Activated CD8-positive, alpha-beta T cell treated with anti-CD3 and anti-CD28 coated beads for 36 hours (primary cell): ENCODE results near the gene ZC3H12A. TPM values are rescaled to one million over a fixed set of nuclear protein-coding genes. Genes with fewer than 3 reads are reported as not detected.

Experiments
- ATAC-seq: fragments of 200-7000 bp; cut with Tn5 transposase; one replicate; pipeline ENCODE4 v1.10.0; 2021; ENCODE audit warnings: mild to moderate bottlenecking, moderate library complexity
- CTCF ChIA-PET: fragments of 350-600 bp; sonication (Branson Sonifier 250); formaldehyde crosslinking; loops from one replicate; lab custom pipeline; 2021; ENCODE audit warnings: antibody characterized with exemption; lab: Charles Lee
- POLR2A ChIA-PET: fragments of 350-600 bp; sonication (Branson Sonifier 250); formaldehyde crosslinking; loops from one replicate; lab custom pipeline; 2021; ENCODE audit warnings: antibody characterized with exemption; lab: Charles Lee
- DNase-seq: peaks from one replicate; pipeline ENCODE4 v3.0.0-alpha.2; 2020
- H3K27ac Mint-ChIP-seq: one replicate; pipeline ENCODE4 v1.8.0; 2021; ENCODE audit warnings: mild to moderate bottlenecking, mixed read lengths
- H3K27me3 Mint-ChIP-seq: one replicate; pipeline ENCODE4 v1.8.0; 2021; ENCODE audit warnings: mixed read lengths
- H3K36me3 Mint-ChIP-seq: one replicate; pipeline ENCODE4 v1.8.0; 2021; ENCODE audit warnings: low read depth, mixed read lengths
- H3K4me1 Mint-ChIP-seq: one replicate; pipeline ENCODE4 v1.8.0; 2021; ENCODE audit warnings: low read depth, mixed read lengths
- H3K4me3 Mint-ChIP-seq: one replicate; pipeline ENCODE4 v1.8.0; 2021; ENCODE audit warnings: mild to moderate bottlenecking, moderate library complexity, mixed read lengths
- H3K9me3 Mint-ChIP-seq: one replicate; pipeline ENCODE4 v1.8.0; 2021; ENCODE audit warnings: mixed read lengths
- intact Hi-C: fragments of 100-400 bp; cut with micrococcal nuclease; formaldehyde crosslinking; loops from one replicate; pipeline ENCODE4 v1.10.0; 2022
- total RNA-seq, 2 experiments: library from RNA; stranded (reverse); gene quantifications; one replicate each; pipeline ENCODE4 v1.2.3, GENCODE V29; 2021
- TF ChIP-seq, protein P1 (sequence below): fragments of 200-600 bp; IDR thresholded peaks from one replicate; pipeline ENCODE4 v1.8.0; 2022; ENCODE audit warnings: antibody characterized with exemption, mild to moderate bottlenecking

ZC3H12A gene
- total RNA-seq, 2 experiments from 2014 or later, result 20.4 to 20.5 TPM

DNA sequence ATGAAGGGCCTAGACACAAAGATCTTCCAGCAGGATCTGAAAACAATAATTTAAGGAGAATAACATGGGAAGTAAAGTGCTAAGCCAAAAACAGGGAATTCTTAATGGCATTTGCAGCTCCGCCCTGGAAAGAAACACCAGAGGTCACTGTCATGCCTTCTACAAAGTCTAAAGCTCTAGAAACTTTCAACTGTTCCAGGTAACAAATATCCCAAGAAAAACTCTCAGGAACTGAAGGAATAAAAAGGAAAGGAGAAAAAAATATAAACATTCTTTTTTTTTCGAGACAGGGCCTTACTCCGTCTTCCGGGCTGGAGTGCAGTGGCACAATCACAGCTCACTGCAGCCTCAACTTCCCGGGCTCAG lies 13.2 kb downstream of the ZC3H12A start:
- no peaks in the 10 kb centered on the region for H3K9me3 Mint-ChIP-seq
- ChIA-PET POLR2A (interaction anchor here (1.2 to 3.6 kb wide), 4 partner anchors 12 to 35 kb away, joined by 3 to 45 read pairs (median 8); partner anchors contain the start of gene ZC3H12A), CTCF (interaction anchor here (0.5 to 17.7 kb wide), 29 partner anchors 9 to 204 kb away, joined by 3 to 380 read pairs (median 5); partner anchors contain the start of genes CDCA8, MEAF6, SNIP1 and ZC3H12A)
- H3K4me1 Mint-ChIP-seq, result peaks cover 13% of the 10 kb centered on the region
- DNase-seq (no peak), ATAC-seq (no peak)
- intact Hi-C loops, result loop anchor here (2.0 kb wide), 1 partner anchor 33 kb away; no protein-coding TSS in a partner anchor
- H3K27ac Mint-ChIP-seq, result peak overlapping the region; percentile 75
- H3K4me3 Mint-ChIP-seq, result no peak overlapping the region
- TF ChIP-seq, protein P1, sequence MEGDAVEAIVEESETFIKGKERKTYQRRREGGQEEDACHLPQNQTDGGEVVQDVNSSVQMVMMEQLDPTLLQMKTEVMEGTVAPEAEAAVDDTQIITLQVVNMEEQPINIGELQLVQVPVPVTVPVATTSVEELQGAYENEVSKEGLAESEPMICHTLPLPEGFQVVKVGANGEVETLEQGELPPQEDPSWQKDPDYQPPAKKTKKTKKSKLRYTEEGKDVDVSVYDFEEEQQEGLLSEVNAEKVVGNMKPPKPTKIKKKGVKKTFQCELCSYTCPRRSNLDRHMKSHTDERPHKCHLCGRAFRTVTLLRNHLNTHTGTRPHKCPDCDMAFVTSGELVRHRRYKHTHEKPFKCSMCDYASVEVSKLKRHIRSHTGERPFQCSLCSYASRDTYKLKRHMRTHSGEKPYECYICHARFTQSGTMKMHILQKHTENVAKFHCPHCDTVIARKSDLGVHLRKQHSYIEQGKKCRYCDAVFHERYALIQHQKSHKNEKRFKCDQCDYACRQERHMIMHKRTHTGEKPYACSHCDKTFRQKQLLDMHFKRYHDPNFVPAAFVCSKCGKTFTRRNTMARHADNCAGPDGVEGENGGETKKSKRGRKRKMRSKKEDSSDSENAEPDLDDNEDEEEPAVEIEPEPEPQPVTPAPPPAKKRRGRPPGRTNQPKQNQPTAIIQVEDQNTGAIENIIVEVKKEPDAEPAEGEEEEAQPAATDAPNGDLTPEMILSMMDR, result peak; percentile 25
- no peaks in the 10 kb centered on the region for H3K27me3 Mint-ChIP-seq
- H3K36me3 Mint-ChIP-seq, result peaks cover 10% of the 10 kb centered on the region

DNA sequence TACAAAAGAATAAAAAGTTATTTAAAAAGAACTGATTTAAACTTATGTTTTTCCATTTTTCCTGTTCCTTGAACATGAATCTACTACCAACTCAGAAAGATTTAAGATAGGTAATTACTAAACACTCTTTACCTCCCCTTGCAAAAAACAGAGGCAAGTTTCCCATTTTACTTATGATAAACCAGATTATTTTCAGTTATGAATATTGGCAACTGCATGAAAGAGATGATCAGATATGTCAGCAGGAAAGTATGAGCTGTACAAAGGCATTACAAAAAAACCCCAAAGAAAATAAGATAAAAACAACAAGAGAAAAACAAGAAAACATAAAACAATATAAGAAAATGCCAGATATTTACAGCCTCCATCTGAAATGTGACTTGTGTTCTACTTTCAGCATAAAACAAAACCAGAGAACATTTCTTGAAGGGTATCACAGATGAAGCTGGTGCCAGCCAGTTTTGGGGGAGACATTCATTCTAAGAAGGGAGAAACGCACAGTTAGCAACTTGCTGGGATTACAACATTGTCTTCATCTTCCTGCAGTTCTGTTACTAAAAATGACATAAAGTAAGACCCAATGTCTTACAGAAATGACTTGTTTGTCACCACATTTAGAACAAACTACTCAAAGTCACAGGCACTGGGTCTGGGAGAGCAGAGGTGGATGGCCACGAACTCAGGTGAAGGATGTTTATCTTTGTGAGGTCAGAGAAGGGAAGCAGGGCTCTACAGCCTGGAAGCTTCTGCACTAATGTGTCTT lies 19.1 kb downstream of the ZC3H12A start:
- no peak overlapping the region for H3K4me3 Mint-ChIP-seq
- no peaks in the 10 kb centered on the region for H3K9me3 Mint-ChIP-seq
- H3K27ac Mint-ChIP-seq, result peak overlapping the region; percentile 40
- peaks cover 29% of the 10 kb centered on the region for H3K36me3 Mint-ChIP-seq
- TF ChIP-seq, protein P1, result no peak
- H3K4me1 Mint-ChIP-seq, result peaks cover 15% of the 10 kb centered on the region
- CTCF ChIA-PET, result interaction anchor here (0.9 to 17.7 kb wide), 3 partner anchors 14 to 35 kb away, joined by 3 to 380 read pairs (median 4); no protein-coding TSS in a partner anchor
- POLR2A ChIA-PET, result interaction anchor here (3.1 kb wide), 1 partner anchor 15 kb away, joined by 7 read pairs; no protein-coding TSS in a partner anchor
- ATAC-seq, result peak; percentile 37
- no peaks in the 10 kb centered on the region for H3K27me3 Mint-ChIP-seq
- intact Hi-C loops, result no loop called here
- no peak for DNase-seq

DNA sequence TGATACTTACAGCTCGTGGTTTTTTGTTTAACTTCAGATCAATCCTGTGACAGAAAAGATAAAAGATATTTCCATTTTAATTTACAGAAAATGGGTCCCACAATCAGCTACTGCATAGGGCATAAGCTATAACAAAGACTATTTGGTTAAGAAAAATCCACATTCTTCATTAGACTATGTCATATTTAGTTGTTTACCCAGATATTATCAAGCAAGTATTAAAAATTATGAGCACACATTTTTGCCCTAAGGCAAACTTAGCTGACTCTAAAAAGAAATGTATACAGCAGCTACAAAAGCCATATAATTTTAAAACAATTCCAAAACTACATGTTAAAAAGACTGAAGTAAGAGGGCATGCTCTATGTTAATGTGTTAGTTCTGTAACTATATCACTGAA lies 21.5 kb downstream of the ZC3H12A start:
- ChIA-PET POLR2A (interaction anchor here (1.1 to 3.1 kb wide), 2 partner anchors 10 to 17 kb away, joined by 4 to 7 read pairs; no protein-coding TSS in a partner anchor), CTCF (interaction anchor here (1.3 to 17.7 kb wide), 3 partner anchors 9 to 37 kb away, joined by 3 to 380 read pairs (median 91); no protein-coding TSS in a partner anchor)
- TF ChIP-seq, protein P1, result no peak
- peaks cover 19% of the 10 kb centered on the region for H3K4me1 Mint-ChIP-seq
- peaks cover 25% of the 10 kb centered on the region for H3K36me3 Mint-ChIP-seq
- ATAC-seq (no peak), DNase-seq (no peak)
- H3K4me3 Mint-ChIP-seq, result no peak overlapping the region
- intact Hi-C loops, result no loop called here
- H3K9me3 Mint-ChIP-seq, result no peaks in the 10 kb centered on the region
- no peak overlapping the region for H3K27ac Mint-ChIP-seq
- H3K27me3 Mint-ChIP-seq, result no peaks in the 10 kb centered on the region

DNA sequence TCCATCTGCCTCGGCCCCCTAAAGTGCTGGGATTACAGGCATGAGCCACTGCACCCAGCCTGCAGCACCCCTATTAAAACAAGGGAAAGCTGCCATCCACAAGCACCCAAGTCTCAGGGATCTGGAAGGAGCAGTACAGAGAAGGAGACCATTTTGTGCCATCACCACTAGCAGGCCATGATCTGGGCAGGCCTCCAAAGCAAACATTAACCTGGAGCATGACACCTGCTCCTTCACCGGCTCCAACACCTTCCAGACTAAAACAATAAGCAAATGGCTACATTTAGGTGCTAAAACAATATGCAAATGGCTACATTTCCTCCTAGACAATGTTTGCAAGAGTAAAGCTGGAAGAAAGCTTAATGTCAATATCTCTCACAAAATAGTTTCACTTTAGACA lies 23.5 kb downstream of the ZC3H12A start:
- intact Hi-C loops, result no loop called here
- DNase-seq (no peak), ATAC-seq (no peak)
- ChIA-PET CTCF (interaction anchor here (0.9 to 17.7 kb wide), 5 partner anchors 11 to 181 kb away, joined by 3 to 380 read pairs (median 7); partner anchors contain the start of gene MEAF6), POLR2A (interaction anchor here (0.9 to 1.0 kb wide), 2 partner anchors 13 to 17 kb away, joined by 3 read pairs; partner anchors contain the start of gene MEAF6)
- Mint-ChIP-seq H3K36me3 (peaks cover 26% of the 10 kb centered on the region), H3K9me3 (no peaks in the 10 kb centered on the region), H3K27me3 (no peaks in the 10 kb centered on the region), H3K27ac (no peak overlapping the region), H3K4me3 (no peak overlapping the region), H3K4me1 (peaks cover 22% of the 10 kb centered on the region)
- TF ChIP-seq, protein P1, result no peak
